DOHH2 (cell line): ENCODE measurements around the gene TTF2.

Source experiments
- EZH2phosphoT487 ChIP-seq: fragments of 200-600 bp; sonication (generic); IDR thresholded peaks from 2 replicates; pipeline ENCODE4 v1.6.1; 2017; ENCODE audit warnings: borderline replicate concordance, mild to moderate bottlenecking, antibody characterized with exemption, low read length, moderate library complexity, mixed read lengths
- TF ChIP-seq, protein P1 (sequence below): fragments of 200-600 bp; sonication (generic); IDR thresholded peaks from one replicate; pipeline ENCODE4 v1.5.1; 2014; ENCODE audit warnings: antibody characterized with exemption, mild to moderate bottlenecking, low read depth, low read length; ENCODE audit not compliant: poor library complexity, severe bottlenecking

- TF ChIP-seq, protein P1, sequence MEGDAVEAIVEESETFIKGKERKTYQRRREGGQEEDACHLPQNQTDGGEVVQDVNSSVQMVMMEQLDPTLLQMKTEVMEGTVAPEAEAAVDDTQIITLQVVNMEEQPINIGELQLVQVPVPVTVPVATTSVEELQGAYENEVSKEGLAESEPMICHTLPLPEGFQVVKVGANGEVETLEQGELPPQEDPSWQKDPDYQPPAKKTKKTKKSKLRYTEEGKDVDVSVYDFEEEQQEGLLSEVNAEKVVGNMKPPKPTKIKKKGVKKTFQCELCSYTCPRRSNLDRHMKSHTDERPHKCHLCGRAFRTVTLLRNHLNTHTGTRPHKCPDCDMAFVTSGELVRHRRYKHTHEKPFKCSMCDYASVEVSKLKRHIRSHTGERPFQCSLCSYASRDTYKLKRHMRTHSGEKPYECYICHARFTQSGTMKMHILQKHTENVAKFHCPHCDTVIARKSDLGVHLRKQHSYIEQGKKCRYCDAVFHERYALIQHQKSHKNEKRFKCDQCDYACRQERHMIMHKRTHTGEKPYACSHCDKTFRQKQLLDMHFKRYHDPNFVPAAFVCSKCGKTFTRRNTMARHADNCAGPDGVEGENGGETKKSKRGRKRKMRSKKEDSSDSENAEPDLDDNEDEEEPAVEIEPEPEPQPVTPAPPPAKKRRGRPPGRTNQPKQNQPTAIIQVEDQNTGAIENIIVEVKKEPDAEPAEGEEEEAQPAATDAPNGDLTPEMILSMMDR = no peak
- TF ChIP-seq EZH2phosphoT487 = no peak
Observed at GRCh38 chr1:117059678-117060440, at the start of gene TTF2.
